ENCODE data around the gene ALG1.
"Not testable (repeated sequence)": the region's sequence is repeated elsewhere in the genome, so short reads cannot be mapped to it uniquely, and the experiment has no call there.

ALG1 gene

DNA sequence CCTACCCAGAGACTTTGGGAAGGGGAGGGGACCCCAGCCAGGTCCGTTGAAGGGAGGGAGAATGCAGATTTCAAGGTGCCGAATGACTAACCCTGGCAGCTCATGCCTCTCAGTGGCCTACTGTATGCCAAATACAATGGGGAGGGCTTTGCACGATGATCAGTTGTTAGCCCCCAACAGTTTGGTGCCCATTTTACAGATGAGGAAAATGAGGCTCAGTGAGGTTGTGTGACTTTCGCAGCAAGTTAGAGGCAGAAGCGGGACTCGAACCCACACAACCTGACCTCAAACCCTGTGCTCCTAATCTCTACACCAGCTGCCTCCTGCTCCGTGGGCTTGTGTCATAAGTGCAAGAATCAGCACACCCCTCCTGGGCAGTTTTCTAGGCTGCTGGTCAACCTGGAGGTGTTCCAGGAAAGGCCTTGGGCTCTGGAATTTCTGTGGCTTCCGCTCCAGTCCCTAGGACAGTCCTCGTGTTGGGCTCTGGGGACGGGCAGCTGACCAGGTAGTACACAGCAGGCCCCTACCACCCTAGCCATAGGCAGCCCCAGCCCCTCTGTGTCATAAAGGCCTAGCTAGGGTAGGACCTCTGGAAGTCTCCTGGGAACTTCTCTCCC lies 26.0 kb upstream of the ALG1 start:
- DNase-seq (ENCODE audit: low read depth) = no peak

DNA sequence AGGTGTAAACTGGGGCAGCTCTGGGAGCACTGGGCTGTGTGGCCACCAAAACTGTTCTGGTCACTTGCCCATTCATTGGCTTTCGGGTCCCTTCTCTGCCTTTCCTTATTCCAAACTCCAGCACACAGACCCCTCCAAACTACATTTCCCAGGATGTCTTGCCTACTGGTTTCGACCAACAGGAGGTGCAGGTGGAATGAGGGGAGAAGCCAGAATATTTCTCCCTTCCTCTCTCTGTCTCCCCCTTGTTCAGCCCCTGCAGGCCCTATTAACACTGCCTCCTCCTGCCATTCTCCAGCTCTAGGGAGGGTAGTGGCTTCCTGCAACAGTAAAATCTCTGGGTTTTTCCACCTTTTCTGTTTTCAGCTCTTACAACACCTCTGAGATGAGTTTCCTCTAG lies 24.7 kb upstream of the ALG1 start:
- DNase-seq (ENCODE audit: low read depth) = no peak

DNA sequence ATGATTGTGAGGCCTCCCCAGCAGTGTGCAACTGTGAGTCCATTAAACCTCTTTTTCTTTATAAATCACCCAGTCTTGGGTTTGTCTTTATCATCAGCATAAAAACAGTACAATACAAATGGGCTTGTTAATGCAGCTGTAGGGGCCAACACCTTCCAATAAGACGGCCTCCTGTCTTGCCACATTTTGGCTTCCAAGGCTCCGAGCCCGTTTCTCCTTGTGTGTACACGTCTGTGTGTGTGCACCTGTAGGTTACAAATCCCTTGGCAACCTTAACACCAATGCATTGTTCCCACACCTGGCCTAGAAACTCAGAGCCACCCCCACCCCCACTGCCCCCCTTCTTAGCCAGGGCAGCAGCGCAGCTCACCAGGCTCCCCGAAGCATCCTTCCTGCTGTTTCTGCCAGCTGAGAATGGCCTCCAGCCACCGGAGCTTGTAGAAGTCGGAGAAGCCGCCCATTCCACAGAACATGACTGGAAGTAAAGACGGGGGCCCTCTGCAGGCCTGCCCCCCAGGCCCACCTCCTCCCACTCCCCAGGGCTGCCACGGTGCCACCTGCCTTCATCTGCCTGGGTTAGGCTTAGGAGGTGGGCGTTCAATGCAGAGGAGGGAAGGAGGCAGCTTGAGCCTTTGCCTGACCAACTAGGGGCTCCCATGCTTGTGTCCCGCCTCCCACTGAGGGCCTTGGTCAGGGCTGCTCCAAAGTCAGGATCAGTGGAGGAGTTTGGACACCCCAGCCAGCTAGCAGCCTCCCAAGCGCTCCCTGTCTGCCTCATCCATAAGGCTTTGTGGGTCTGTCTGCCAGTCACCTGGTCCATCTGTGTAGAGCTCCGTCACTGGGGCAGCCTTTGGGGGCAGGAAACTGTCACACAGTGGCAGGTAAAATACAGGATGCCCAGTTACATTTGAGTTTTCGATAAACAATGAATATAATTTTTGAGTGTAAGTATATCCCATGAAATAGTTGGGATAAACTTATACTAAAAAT lies 16.5 kb upstream of the ALG1 start:
- DNase-seq (ENCODE audit: low read depth) = no peak

DNA sequence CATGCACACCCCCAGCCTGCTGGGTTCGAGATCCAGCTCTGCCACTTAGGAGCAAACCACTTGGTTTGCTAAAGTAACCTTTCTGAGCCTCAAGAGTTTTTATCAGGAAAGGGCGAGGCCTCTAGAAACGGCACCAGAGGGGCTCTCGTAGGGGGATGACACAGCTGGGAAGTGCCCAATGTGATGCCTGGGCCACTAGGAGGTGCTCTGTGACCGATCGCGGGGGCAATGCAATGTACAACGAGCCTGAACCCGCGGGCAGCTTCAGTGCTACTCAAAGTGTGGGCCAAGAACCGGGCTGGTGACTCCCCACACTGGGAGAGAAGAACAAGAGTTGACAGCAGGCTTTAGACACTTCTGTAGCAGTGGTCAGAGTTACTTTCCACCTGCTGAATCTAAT lies 15.3 kb upstream of the ALG1 start:
- peak; percentile 51 for DNase-seq (ENCODE audit: low read depth)

DNA sequence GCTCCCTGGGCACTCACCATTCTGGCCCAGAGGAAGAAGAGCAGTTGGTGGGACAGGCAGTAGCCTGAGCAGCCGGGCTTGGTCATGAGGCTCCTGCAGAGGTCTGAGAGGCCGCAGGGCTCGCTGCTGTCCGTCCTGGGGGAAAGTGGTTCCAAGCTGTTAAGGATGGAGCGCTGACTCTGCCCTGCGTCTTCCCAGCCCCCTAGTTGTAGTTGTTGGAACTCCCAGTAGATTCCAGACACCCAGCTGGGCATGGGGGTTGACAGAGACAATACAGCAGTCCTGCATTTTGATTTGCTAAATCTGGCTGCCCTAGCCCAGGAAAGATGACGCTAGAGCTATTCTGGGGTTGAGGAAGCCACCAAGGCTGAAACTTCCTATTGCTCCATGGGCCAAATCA lies 13.2 kb upstream of the ALG1 start:
- DNase-seq (ENCODE audit: low read depth) = no peak

DNA sequence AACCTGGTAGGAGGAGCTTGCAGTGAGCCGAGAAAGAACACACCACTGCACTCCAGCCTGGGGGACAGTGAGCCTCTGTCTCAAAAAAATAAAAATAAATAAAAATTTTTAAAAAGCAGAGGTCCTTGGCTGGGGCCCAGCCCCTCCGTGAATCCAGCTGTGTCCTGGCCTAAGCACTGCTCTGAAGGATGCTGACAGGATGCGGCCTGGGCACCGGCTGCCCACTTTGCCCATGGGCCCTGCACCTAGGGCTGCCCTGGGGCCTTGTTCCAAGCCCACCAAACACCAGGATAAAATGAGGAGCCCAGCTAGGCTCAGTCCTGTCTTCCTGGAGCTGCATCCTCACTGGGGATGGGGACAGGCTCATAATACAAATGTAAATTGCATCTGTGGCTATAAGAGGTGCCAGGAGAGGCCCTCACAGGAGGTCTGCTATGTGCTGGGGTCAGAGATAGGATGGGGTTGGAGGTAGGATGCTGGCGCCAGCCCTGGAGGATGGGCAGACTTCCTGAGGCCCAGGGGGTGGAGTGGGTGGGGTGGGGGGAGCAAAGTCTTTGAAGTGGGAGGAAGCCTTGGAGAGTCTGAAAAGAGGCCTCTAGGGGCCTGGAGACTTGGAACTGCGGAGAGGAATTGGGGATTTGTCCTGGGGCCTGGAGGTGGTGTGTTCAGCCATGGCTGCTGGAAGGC lies 12.1 kb upstream of the ALG1 start:
- no peak for DNase-seq (ENCODE audit: low read depth)

DNA sequence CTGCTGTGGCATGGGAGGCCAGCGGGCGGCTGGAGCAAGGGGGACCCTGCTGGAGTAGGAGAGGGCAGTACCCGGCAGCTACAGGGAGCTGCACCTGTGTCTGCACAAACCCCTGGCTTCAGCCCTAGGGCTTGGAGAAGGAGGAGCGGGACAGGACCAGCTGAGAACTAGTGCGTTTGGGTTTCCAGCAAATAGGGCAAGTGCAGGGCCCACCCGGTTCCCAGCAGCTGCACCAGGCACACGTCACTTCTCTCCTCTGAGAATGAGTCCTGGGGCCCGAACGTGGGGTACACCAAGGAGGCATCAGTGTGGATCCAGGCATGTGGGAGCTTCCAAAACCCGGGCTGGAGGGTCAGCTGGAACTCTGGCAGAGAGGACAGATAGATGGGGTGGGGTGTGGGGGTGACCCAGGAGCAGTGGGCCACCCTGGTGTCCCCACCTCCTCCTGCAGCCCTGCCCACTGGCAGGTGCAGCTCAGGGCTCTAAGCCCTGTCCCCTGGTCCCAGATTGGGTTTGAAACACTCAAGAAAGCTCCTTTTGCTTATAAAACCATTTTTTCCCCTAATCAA lies 11.5 kb upstream of the ALG1 start:
- no peak for DNase-seq (ENCODE audit: low read depth)

DNA sequence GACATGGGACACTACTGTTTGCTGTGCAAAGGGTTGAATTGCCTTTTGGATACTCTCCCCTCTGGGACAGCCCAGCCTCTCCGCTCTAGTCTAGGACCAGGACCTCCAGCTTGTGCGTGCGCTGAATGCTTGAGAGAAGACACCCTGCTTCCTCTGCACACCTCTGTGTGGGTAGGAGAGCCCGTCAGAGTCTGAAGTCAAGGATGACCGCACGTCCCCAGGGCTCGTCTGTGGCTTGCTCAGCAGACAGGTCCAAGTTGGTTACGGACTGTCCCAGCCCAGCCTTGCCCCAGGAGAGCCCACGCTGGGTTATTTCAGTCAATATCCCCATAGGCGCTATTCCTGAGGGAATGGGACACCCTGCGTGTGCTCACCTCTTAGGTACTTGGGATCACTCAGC lies 9.6 kb upstream of the ALG1 start:
- DNase-seq (ENCODE audit: low read depth) = no peak

DNA sequence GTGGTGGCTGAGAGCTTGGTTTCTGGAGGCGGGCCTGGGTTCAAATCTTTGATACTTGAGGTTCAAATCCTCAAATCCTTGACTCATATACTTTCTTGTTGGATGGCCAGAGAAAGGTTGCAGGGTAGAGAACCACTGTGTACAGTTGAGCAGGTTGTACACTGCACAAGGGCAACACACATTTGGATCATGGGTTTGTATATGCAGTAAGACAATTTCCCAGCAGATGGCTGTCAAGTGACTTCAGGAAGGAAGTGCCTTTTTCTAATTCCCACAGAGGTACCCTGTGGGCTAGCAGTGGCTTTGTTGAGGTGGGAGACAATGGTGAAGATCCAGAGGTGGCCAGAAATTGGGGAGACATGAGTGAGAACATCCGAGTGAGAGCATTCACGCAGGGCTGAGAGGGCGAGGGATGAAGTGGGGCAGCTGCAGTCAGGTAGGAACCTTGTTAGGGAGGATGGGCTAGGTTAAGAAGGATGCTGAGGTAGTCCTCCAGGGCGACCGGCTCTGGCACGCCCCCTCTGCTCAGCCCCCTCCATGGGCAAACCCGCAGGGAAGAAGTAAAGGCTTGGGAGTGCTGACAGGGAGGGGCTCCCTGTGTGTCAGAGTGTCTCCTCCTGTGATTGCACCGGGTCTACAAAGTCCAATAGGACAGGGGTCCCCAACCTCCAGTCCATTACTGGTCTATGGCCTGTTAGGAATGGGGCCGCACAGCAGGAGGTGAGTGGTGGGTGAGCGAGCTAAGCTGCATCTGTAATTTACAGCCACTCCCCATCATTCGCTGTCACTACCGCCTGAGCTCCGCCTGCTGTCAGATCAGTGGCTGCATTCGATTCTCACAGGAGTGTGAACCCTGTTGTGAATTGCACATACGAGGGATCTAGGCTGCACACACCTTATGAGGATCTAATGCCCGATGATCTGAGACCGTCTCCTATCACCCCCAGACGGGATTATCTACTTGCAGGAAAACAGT lies 8.6 kb upstream of the ALG1 start:
- DNase-seq (ENCODE audit: low read depth) = no peak

DNA sequence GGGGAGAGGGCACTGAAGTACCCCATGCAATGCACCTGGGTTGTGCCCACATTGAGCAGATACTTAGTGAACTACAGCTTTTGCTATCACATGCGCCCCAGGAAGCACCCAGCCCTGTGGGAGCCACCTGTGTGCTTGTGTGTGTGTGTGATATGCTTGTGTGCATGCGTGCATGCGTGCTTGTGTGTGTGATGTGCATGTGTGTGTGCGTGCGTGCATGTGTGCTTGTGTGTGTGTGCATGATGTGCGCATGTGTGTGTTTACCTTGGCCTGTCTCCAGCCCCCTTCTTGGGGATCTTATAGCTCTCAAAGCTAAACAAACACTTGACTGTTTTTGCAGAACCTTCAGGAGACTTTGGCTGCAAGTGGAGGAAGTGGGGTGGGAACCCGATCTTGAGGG lies 6.7 kb upstream of the ALG1 start:
- DNase-seq (ENCODE audit: low read depth) = no peak

DNA sequence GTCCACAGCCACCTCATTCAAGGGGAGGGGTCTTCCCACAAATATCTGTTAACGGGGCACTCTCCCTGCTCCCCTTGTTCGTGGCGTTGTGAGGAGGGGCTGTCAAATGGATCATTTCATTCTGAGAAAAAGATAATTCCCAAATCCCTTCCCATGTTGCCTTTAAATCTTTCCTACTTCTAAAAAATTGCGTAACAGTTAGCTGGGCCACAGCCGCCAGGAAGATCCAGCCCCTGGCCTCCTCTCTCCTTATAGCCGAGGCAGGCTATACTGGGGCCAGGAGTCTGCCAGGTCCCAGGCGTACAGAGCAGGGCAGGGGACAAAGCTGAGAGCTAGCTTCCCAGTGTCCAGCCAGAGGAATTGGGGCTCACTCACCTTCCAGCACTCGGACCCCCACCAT lies 6.3 kb upstream of the ALG1 start:
- DNase-seq (ENCODE audit: low read depth) = no peak

DNA sequence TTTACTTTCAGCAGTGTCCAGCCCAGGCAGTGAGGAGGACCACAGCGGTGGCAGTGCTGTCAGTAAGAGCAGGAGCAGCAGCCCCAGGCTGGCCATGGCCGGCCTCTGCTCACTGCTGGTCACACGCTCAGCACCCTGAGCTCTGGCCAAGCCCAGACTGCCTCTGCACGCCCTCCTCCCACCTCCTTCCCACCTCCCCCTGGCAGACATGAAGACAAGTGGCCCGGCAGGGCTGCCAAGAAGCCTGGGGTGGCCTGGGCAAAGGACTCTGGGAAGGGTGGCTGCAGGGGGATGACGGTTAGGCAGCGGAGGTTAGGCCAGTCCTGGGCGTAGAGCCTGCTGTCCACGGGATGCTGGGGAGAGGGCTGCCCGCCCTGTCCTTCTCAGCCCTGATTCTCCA lies 5.8 kb upstream of the ALG1 start, which contains the start of gene C16orf89:
Gene C16orf89 (minus strand): TSS at position 144 of the 400 bp plus-strand sequence. CDS start 48 bp downstream, at position 96.
- DNase-seq (ENCODE audit: low read depth) = no peak

DNA sequence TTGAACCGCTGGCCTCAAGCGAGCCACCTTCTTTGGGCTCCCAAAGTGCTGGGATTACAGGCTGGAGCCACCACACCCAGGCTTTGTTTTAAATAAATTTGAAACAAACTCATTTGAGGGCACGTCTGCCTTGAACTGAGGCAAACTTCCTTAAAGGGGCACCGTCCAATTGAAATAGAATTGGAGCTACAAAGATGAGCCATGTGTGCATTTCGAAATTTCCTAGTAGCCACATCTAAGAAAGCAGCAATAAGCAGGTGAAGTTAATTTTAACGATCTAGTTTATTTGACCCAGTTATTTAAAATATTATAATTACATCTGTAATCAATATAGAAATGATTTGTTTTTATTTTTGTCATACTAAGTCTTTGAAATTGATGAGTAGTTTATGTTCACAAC lies 5.1 kb upstream of the ALG1 start:
- DNase-seq (ENCODE audit: low read depth) = no peak

DNA sequence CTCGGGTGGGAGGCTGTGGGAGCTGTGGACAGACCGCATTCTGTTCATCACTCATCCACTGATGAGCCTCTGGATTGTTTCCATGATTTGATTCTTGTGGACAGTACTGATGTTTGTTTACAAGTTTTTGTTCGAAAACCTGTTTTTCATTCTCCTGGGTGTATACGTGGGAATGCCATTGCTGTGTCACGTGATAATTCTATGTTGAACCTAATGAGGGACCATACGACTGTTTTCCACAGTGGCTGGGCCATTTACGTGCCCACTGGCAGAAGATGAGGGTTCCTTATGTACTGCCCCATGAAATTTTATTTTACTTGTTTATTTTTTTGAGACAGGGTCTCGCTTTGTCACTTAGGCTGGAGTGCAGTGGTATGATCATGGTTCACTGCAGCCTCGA lies 2.6 kb upstream of the ALG1 start:
- DNase-seq (ENCODE audit: low read depth) = no peak

DNA sequence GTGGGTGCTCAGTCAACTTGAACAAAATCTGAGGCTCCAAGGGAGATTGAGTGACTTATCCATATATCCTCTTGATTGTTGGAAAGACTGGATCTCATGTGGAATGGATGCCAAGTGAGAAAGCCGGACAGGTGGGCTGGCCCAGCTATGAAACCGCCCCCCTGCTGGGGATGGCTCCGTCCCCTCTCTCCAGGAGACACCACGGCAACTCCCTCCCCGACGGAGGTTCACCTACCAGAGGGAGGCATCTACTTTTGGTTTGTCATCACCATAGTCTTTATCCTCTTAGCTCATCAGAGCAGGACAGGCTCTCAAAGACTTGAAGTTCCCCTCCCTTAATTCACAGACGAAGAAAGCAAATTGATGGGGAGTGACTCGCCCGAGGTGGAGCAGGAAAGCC lies 1.8 kb upstream of the ALG1 start:
- DNase-seq (ENCODE audit: low read depth) = no peak

DNA sequence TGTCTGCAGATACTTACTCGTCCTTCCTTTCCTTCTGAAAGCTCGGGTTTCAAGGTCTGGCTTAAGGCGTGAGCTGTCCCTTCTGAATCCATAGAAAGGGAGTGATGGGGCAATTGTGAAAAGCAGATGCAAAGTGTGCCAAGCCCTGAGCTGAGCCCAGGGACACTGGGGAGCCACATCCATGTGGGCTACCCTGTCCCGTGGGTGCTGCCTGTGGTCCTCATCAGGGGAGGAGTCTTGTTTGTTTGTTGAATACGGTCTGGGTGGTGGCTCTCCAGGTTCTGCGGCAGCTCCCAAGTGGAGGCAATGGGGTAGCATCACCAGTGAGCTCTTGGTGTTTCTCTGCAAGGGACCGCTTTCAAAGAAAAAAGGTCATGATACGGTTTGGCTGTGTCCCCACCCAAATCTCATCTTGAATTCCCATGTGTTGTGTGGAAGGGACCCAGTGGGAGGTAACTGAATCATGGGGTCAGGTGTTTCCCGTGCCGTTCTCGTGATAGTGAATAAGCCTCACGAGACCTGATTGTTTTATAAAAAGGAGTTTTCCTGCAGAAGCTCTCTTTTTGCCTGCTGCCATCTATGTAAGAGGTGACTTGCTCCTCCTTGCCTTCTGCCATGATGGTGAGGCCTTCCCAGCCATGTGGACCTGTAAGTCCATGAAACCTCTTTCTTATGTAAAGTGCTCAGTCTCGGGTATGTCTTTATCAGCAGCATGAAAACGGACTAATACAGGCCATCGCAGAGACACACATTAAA lies 1.0 kb upstream of the ALG1 start:
- DNase-seq (ENCODE audit: low read depth) = no peak

DNA sequence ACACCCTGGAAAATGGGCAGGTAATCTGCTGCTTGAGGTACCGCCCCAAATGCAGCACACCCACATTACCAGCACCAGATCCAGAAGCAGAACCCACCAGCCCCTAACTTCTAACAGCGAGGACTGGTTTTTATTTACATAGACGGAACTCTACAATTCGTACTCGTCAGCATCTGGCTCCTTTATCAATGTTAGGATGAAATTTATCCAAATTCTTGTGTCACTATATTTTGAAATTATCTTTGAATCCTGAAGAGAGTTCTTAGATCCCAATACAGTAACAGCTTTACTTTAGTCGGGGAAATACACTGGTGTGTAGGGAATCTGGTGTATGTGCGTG lies 332 bp upstream of the ALG1 start:
- no peak for DNase-seq (ENCODE audit: low read depth)

DNA sequence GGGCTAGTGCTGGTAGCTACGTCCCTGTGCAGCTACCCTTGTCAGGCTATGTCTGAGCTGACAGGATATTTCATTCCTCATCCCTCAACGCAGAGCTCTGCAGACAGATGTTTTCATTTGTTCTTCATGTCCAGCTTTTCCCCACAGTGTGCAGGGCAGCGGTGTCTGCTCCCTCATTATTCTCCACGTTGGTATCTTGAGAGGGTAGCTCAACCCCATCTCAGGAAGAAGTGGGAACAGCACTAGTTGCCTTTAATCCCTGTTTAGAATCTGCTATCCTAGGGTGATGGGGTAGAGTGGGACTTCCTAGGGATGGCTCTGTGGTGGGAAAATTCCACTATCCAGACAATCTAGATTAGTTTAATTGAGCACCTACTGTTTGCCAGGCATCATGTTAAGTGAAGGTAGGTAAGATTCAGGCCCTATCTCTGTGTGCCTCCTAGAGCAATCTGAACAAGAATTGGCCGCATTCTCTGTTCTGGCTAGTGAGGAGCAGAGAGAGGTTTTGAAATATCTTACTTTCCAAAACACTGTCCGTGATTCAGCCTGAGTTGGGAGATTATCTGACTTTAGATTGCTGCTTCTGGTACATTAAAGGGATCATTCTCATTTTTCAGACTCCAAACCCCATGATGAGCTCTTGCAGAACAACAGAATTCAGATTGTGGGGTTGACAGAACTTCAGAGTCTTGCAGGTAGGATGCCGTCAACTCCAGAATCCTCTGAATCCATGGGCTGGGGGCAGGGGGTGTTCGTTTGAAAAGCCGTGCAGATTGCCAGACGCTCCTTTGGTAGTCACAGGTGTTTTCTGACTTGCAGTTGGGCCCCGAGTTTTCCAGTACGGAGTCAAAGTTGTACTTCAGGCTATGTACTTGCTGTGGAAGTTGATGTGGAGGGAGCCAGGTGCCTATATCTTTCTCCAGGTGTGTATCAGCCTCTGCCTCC lies 963 bp downstream of the ALG1 start:
- no peak for DNase-seq (ENCODE audit: low read depth)

DNA sequence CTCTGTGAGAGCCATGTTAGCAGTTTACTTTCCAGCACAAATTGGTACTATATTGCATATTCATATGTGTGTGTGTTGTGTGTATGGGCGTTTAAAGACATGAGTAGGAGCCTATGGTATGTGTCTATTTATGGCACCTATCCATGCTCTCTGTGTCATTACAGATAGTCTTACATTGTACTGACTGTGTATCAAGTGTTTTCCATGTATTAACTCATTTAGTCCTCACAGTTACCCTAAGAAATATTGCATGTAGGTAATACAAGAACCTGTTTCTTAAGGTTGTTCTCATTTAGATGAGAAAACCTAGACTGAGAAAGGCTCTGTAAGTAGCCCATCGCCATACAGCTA lies 1.6 kb downstream of the ALG1 start:
- no peak for DNase-seq (ENCODE audit: low read depth)

DNA sequence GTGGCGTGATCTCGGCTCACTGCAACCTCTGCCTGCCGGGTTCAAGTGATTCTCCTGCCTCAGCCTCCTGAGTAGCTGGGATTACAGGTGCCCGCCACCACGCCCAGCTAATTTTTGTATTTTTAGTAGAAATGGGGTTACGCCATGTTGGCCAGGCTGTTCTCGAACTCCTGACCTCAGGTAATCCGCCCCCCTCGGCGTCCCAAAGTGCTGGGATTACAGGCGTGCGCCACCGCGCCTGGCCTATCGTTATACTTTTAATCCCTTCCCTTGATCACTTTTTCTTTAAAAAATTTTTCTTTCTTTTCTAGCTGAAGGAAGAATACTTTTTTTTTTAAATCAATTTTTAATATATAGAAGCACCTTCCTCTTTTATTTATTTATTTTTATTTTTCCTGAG lies 2.1 kb downstream of the ALG1 start:
- not testable (repeated sequence) for DNase-seq (ENCODE audit: low read depth)

All from activated T-cell treated with anti-CD3 and anti-CD28 coated beads for 48 hours (primary cell).